ENCODE data around the gene CYLC2.

CYLC2 gene

GRCh38 chr9:102995033-102995432 lies at the start of gene CYLC2:
Gene CYLC2 (plus strand): TSS chr9:102995333. CDS start chr9:102995381, 48 bp downstream.
- DNase-seq: no peak

- DNase-seq: no peak
Measured at GRCh38 chr9:102950346-102950745, 44.8 kb upstream of the CYLC2 start.

GRCh38 chr9:102966999-102967398 lies 28.1 kb upstream of the CYLC2 start:
- no peak for DNase-seq

GRCh38 chr9:102967979-102968378 lies 27.2 kb upstream of the CYLC2 start:
- no peak for DNase-seq

- no peak for DNase-seq
Measured at GRCh38 chr9:102972780-102973179, 22.4 kb upstream of the CYLC2 start.

GRCh38 chr9:102974530-102974929 lies 20.6 kb upstream of the CYLC2 start:
- DNase-seq: no peak

GRCh38 chr9:102975251-102975650 lies 19.9 kb upstream of the CYLC2 start:
- no peak for DNase-seq

- no peak for DNase-seq
Measured at GRCh38 chr9:102985162-102985895, 9.8 kb upstream of the CYLC2 start.

GRCh38 chr9:102986425-102986824 lies 8.7 kb upstream of the CYLC2 start:
- DNase-seq: no peak

GRCh38 chr9:103003689-103004088 lies 8.6 kb downstream of the CYLC2 start:
- no peak for DNase-seq

- DNase-seq: no peak
Measured at GRCh38 chr9:103014242-103014641, 19.1 kb downstream of the CYLC2 start.

- DNase-seq: no peak
Measured at GRCh38 chr9:103025796-103026195, 30.7 kb downstream of the CYLC2 start.

GRCh38 chr9:103037508-103038477 lies 42.7 kb downstream of the CYLC2 start:
- DNase-seq: no peak

- DNase-seq: no peak
Measured at GRCh38 chr9:103041961-103042360, 46.8 kb downstream of the CYLC2 start.

Measured in stimulated activated naive CD4-positive, alpha-beta T cell treated with Interleukin-2 at 50 U/mL for 16 hours (primary cell).